A204.1 (cell line): ENCODE data around the gene MYEOV.

Experiments used
- FAIRE-seq: peaks from 2 replicates; lab custom pipeline; 2012; peaks lifted over from hg19 to GRCh38; lab: Jason Lieb, UNC

The MYEOV gene

GRCh38 chr11:69343401-69344321 is 49.7 kb downstream of the MYEOV start:
- FAIRE-seq: no peak

DNA sequence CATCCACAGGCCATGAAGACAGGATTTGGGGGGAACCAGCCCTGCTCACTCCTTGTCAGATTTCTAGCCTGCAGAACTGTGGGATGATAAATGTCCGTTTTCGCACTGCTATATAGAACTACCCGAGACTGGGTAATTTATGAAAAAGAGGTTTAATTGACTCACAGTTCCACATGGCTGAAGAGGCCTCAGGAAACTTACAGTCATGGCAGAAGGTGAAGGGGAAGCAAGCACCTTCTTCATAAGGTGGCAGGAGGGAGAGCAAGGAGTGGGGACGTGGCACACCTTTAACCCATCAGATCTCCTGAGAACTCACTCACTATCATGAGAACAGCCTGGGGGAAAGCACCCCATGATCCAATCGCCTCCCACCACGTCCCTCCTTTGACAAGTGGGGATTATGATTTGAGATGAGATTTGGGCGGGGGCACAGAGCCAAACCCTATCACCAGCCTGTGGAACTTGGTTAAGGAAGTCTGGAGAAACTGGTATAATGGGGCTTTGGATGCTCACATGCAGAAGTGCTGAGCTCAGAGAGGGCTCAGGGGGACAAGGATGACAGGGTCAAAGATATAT is 50.7 kb downstream of the MYEOV start:
- FAIRE-seq: no peak
